HG02970 (cell line): ENCODE measurements around the gene FAM111B.
"Not testable (repeated sequence)": the region's sequence is repeated elsewhere in the genome, so short reads cannot be mapped to it uniquely, and the experiment has no call there.

Experiments used
- ATAC-seq: cut with Tn5 transposase; IDR thresholded peaks from one replicate; pipeline ENCODE4 v1.9.1; 2021; ENCODE audit warnings: mild to moderate bottlenecking, moderate library complexity, moderate number of reproducible peaks; ENCODE audit not compliant: unreplicated experiment, low FRiP score

The FAM111B gene

DNA sequence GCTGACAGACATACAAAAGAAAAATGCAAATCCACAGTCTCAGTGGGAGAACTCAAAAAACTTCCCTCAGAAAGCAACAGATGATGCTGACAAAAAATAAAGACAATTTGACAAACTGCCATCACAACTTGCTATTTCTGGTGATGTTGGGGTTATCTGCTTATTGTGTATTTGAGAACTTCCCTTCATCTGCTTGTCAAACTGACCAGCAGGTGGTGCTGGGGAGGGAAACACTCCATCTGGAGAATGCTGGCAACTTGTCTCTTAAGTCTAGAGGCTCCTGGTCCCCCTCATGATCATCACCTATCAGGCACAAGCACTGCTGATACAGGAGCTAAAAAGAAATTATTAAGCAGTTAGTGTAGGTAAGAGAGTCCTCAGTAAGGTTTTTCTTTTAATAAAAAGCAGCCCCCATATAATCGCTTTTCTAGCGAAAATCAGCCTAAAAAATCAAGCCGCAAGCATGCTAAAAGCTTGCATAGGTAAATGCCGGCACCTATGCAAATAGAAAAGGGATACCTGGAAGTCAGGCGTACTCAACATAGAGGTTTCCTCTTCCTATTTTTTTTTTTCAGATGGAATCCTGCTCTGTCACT is 9.8 kb upstream of the FAM111B start:
- no peak for ATAC-seq

DNA sequence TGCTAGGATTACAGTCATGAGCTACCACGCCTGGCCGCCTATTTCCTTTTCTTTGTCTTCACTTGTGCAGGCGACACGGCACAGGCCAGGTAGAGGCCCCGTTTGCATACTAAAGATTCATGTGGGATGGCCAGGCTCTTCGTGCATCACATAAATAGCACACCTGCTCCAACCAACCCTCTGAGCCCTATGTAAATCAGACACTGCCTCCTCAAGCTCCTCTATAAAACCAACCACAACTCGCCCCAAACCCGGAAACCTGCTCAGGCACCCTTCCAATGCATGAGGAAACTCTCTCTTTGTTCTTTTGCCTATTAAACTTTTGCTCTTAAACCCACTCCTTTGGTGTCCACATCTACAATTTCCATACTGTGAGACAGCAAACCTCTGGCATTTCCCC is 9.1 kb upstream of the FAM111B start:
- not testable (repeated sequence) for ATAC-seq

DNA sequence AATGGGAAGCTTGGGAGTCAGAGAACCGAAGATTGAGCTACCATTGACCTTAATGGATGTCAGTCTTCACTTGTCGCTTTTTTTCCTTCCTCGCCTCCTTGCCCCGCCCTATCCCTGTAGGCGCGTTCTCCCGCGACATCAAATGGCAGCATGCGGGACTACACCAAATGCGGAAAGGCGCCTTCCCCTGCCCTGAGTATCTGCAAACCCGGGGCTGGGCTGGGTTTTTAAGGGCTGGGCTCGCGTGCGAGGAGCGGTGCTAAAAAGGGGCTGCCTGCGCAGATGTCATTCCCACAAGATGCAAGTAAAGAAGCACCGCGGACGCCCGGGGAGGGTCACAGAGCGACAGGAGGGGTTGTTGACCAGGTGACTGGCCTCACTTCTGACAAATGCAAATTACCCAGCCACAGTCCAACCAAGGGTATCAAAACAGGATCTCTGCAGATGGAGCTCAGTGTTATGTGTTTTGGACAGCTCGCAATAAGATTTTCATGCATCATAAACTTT is 4.7 kb upstream of the FAM111B start:
- peak; percentile 70 for ATAC-seq

DNA sequence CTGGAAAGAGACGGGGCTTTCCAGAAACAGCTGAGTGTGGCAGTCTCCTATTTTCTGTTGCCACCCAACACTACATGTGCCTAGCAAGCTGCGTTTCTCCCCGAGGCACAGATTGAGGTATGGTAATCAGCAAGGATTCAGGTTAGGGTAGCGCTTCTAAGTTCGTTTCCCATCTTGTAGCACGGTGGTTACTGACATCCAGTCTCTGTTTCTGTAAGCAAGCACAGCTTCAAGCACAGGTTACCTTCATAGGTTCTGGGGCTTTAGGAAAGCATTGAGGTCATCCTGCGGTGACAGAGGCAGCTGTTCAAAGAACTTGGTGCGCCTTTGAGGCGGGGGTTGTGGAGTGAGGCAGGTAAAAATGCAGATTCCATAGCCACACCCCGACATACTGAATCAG is 684 bp downstream of the FAM111B start:
- ATAC-seq, result not testable (repeated sequence)

DNA sequence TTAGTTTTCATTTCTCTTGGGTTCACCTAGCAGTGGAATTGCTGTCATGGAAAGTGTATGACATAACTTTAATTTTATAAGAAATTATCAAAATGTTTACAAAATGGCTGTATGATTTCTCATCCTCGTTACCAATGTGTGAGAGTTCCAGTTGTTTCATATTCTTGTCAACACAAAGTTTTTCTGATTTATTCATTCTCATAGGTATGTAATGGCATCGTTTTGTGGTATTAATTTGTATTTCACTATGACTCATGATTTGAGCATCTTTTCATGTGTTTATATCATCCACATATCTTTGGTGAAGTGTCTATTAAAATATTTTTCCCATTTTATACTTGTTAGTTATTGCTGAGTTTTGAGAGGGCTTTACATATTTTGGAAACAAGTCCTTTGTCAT is 5.5 kb downstream of the FAM111B start:
- ATAC-seq, result no peak

DNA sequence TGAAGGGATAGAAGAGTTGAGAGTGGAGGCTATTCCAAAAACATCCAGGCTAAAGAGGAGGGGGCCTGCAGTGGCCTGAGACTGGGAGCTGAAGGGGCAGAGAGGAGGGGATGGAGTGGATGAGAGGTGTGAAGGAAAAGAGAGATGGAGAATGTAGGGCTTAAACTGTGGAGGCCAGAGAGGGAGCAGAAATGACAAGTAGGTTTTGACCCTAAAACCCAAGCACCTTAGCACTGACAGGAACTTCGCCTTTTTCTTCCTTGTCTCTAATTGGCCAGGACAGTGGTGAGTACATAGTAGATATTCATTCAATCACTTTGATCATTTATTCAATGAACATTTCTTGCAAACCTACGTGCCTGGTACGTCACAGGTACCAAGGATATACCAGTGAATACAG is 7.3 kb downstream of the FAM111B start:
- ATAC-seq, result no peak

DNA sequence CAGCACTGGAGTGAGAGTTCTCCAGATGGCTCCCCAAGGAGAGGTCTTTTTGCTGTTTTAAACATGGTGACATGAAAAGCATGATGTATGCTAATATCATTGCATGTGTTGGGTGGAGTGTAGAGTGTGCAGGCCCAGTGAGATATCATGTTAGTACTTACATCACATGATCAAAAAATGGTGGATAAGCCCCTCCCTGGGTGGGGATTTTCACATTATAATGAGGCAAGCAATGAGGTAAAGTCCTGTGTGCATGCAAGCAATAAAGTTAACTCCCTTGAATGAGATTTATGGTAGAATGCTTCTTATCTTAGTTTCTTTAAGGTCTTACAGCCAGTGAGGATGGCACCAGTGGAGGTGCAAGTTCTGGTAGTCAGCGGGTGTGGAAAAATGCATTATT is 8.5 kb downstream of the FAM111B start:
- no peak for ATAC-seq

DNA sequence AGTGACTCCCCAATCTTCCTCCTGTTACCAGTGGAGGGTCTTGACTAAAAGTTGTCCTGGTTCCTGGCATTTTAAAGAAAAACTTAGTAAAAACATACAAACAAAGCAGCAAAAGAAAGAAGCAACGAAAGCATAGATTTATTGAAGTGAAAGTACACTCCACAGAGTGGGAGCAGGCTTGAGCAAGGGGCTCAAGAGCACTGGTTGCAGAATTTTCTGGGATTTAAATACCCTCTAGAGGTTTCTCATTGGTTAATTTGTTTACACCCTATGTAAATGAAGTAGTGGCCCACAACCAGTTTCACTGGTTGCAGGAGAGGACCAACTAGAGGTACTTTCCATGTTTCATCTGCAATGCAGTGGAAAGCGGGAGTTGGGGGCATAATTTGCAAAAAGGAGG is 10.7 kb downstream of the FAM111B start:
- no peak for ATAC-seq

DNA sequence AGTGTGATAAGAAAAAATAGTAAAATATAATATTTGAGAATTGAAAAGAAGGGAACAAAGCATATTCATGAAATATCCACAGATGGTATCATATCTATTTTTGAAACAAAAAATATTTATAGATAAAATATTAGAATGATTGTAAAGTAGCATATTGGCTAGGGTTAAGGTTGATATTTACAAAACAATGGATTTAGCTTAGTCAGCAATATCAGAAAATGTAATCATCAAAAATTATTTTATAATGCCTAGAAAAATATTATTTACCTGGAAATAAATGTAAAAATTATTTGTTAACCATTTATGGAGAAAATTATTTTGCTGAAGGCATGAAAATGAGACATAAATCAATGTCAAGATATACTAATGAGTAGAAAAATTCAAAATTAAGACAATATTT is 12.8 kb downstream of the FAM111B start:
- no peak for ATAC-seq

DNA sequence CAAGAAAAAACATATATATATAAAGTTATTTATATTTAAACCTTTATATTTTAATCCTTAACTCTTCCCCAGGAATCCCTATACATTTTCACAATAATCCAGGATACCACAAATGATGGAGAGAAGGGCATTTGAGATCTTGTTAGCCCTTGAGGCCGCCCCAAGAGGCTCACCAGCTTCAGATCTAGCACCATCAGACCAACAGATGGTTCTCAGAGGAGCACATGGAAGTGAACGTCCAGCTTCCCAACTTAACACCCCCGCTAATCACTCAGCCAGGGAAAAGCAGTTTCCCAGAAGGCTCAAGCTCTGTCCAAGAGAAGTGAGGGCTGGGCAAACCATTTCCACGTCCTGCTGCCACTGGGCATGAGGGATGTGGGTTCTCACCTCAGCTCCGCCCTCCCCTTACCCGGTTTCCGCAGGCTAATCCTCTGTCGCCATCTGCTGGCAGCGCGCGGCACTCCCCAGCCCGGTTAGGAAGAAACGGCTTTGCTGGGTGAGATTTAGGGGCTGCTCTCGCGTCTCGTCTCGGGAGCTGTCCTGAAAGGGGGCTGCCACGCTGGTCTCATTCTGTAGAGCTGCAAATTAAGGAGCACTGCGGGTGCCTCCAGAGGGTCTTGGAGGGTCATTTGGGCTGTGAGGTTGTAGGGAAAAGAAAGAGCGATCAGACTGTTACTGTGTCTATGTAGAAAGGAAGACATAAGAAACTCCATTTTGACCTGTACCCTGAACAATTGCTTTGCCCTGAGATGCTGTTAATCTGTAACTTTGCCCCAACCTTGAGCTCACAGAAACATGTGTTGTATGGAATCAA is 28.8 kb downstream of the FAM111B start:
- peak; percentile 92 for ATAC-seq

DNA sequence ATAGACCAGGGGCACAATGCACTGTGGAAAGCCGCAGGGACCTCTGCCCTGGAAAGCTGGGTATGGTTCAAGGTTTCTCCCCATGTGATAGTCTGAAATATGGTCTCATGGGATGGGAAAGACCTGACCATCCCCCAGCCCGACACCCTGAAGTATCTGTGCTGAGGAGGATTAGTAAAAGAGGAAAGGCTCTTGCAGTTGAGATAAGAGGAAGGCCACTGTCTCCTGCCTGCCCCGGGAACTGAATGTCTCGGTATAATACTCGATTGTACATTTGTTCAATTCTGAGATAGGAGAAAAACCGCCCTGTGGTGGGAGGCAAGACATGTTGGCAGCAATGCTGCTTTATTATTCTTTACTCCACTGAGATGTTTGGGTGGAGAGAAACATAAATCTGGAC is 29.5 kb downstream of the FAM111B start:
- not testable (repeated sequence) for ATAC-seq

DNA sequence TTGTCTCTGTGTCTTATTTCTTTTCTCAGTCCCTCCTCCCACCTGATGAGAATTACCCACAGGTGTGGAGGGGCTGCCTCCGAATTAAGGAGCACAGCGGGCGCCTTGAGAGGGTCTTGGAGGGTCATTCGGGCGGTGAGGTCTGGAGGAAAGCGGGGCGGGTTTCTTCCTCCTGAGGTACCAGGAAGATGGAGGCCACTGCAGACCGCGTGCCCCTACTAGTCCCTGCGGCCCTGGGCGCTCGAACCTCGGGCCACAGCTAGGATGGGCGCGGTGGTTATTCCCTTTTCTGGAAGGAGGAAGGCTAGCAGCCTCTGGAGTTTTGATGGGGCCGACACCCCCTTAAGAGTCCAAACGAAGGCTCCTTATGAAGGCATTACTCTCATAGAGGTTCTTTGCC is 30.2 kb downstream of the FAM111B start:
- no peak for ATAC-seq

DNA sequence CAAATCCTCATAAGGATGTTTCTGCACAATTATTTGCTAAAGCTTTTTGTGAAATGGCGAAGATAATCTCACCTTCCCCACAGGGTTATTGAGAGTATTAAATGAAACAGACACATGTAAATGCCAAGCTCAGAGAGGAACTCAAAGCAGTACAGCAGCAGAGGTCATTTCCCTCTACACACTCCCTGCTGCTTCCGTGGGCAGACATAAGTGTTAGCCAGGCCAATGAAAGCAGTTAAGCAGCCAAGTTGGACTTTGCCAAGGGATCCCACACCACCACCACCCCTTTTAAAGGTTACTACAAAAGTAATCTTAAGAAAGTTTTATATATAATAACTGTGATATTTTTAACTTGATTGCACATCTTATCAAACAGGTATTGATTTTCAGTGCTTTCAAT is 31.6 kb downstream of the FAM111B start:
- no peak for ATAC-seq

DNA sequence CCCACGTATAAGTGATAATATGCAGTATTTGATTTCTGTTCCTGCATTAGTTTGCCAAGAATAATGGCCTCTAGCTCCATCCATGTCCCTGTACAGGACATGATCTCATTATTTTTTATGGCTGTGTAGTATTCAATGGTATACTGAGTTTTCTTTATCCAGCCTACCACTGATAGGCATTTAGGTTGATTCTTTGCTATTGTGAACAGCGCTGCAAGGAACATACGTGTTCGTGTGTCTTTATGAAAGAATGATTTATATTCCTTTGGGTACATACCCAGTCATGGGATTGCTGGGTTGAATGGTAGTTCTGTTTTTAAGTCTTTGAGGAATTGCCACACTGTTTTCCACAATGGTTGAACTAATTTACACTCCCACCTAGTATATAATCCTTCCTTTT is 34.2 kb downstream of the FAM111B start:
- ATAC-seq, result no peak

DNA sequence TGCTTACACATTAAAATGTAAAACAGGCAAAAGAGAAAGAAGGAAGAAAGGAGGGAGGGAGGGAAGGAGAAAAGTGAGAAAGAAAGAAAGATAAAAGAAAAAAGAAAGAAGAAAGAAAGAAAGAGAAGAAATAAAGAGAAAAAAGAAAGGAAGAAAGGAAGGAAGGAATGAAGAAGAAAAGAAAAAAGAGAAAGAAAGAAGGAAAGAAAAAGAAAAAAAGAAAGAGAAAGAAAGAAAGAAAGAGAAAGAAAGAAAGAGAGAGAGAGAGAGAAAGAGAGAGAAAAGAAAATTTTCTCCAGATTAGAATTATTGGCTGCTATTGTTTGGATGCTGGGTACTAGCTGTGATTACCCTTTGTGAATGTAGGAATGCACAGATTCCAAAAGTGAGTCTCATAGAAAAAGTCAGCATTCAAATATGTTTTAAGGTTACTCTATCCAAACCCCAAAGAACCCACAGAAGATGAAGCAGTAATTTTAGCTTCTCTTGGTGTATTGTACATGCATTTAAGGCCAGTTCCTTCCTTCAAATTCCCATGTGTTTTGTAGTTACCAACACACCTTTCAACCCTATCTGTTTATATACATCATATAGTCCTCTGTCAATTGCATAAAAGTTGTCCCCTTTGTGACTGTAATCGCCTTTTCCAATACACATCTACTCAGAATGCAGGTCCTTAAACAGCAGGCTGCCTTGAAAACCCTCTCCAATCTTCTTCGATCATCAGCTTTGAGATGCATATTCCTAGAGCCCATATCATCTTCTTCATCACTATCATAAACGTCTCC is 34.8 kb downstream of the FAM111B start:
- ATAC-seq, result no peak

DNA sequence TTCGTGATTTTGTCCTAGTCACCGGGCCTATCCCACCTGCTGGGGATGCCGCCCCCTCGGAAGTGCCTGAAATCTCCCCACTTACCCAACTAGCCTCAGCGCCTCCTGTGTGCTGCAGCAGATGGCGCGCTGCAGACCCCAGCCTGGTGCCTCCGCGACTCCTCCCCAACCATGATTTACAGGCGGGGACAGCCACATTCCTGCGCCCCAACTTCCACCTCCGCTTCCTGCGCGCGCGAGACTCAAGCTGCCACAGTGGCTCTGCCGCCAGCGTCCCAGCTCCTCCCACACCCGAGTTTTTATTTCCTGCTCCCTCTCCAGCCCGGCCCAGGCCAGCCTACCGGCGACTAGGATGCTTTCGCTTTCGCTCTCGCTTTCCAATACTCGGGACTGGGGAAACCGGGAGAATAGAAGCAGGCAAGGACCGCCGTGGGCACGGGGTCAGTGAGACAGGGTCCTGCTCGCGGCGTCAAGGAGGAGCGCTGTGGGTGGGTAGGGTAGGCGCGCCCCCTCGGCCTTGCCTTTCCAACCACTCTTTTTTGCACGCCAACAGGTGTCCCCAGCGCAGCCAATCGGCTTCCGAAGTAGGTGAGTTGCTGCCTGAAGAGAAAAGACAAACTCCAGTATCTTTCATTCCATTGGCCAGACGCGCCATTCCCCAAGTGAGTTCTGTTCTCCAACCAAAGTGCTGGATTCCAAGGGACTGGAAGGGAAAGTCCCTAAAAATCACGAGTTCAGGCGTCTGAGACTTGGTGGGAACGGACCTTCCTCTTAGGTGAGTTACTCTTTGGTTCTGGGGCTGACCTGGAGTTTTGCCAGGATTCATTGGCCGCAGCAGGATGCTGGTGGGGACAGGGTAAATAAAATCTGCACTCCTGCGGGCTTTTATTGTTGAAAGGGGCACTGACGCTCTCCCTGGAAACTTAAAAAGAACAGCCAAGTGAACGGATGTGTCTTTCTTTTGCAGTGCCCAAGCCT is 35.8 kb downstream of the FAM111B start, which contains the start of gene FAM111A:
TSS of gene FAM111A (plus strand) at position 327 of the 978 bp plus-strand sequence. CDS start 6,017 bp downstream, outside the sequence.
- ATAC-seq, result peak; percentile 59

DNA sequence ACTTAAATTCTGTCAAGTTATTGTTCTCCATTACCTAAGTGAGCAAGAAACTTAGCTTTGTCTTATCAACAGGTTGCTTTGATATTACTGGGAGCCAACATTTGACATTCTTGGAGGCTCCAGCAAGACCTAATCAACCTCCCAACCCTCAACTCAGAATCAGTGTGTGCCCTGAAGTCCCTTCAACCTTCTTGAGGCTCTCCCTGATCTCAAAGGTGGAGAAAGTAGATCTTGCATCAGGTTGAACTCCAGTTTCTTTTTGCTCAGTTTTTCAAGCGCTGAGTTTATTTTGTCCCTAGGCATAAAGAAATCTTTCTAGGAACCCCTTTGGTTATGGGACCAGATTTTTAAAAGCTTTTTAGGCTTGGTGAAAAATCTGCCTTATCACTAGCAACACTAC is 37.1 kb downstream of the FAM111B start:
- ATAC-seq, result no peak

DNA sequence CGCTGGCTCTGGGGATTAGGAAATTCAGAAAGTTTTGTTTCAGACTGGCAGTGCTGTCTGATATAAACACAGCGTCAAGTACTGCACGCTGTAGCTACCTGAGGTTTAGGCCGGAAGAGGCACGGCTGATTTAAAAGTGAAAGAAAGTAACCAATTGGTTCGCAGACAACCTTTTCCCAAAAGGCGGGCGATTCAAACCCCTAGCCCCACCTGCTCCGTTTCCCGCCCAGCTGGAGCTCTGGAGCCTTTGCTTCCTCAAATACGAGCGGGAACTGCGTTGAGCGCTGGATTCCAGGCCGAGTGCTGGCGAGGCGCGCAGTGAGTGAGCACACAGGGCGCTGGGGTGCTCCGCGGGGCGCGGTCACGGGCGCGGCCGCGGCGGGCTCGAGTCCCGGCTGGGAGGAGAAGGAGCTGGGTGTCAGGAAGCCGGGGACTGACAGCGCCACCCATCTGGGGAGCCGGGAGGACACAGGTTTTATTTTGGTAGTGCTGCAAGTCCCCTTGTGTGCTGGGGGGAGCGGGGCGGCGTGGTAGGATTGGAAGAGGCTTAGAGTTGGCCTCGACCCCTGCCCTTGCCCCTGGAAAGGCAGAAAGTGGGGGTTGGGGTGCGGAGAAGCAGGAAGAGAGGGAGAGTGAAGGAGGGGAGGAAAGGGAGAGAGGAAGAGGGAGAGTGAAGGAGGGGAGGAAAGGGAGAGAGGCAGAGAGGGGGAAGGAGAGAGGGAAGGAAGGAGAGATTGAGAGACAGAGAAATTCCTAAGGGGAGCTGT is 37.7 kb downstream of the FAM111B start:
- ATAC-seq, result peak; percentile 53

DNA sequence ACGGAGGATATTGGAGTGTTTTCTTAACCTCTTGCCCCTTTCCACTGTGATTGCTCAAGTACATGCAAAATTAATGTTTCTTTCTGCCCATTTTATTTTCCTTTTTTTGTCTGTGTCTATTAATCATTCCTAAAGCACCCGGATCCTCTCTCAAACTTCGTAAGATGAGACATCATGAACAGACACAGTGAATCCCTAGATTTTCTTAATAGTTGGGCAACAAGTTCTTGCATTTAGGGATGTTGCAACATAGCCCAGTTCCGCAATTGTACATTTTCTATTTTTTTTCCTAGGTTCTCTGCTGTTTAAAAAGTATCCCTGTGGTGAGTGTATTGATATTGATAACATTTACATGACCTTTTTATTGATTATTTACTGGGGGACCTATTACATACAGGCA is 38.5 kb downstream of the FAM111B start:
- ATAC-seq, result no peak
